ENCODE results near the gene HLF. TPM values are rescaled to one million over a fixed set of nuclear protein-coding genes. Genes with fewer than 3 reads are reported as not detected.

HLF gene
- total and polyA plus RNA-seq, 4 donors, result 8.0 to 59.3 (median 24.6) TPM

DNA sequence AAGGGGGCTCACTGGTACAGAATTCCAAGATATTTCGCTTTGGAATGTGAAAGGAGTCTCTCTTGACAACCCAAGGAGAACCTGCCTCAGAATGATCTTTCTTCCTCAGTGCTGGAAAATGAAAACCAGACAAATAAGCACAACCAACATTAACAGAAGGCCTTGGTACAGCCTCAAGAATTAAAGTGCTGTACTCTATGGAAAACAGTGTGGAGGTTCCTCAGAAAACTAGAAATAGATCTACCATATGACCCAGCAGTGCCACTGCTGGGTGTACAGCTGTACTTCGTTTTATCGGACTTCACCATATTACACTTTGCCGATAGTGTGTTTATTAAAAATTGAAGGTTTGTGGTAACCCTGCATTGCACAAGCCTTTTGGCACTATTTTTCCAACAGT lies 25.2 kb downstream of the HLF start:
- 55% methylated on average over 4 of the region's 4 CpGs for WGBS
- H3K4me3 ChIP-seq (ENCODE audit: low read depth in 1 of 3, low read length in 3 of 3), result no peak overlapping the region
- H3K4me1 ChIP-seq (ENCODE audit: control insufficient read depth in 4 of 4, insufficient read depth in 4 of 4, low read length in 3 of 4), result peaks cover 4 to 51% (median 38%) of the 10 kb centered on the region in 4 donors
- no peak overlapping the region for H3K9ac ChIP-seq (ENCODE audit: low read depth in 1 of 2, low read length in 2 of 2)
- TF ChIP-seq, protein P1, sequence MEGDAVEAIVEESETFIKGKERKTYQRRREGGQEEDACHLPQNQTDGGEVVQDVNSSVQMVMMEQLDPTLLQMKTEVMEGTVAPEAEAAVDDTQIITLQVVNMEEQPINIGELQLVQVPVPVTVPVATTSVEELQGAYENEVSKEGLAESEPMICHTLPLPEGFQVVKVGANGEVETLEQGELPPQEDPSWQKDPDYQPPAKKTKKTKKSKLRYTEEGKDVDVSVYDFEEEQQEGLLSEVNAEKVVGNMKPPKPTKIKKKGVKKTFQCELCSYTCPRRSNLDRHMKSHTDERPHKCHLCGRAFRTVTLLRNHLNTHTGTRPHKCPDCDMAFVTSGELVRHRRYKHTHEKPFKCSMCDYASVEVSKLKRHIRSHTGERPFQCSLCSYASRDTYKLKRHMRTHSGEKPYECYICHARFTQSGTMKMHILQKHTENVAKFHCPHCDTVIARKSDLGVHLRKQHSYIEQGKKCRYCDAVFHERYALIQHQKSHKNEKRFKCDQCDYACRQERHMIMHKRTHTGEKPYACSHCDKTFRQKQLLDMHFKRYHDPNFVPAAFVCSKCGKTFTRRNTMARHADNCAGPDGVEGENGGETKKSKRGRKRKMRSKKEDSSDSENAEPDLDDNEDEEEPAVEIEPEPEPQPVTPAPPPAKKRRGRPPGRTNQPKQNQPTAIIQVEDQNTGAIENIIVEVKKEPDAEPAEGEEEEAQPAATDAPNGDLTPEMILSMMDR (IDR thresholded peaks at IDR 0.05; ENCODE audit: low read depth, low read length, missing input control), result no peak
- TF ChIP-seq, protein P2, sequence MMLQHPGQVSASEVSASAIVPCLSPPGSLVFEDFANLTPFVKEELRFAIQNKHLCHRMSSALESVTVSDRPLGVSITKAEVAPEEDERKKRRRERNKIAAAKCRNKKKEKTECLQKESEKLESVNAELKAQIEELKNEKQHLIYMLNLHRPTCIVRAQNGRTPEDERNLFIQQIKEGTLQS (IDR thresholded peaks at IDR 0.05), result no peak
- TF ChIP-seq JUND (IDR thresholded peaks at IDR 0.05) (no peak), TAF1 (conservative IDR thresholded peaks at IDR 0.05) (no peak), GABPA (IDR thresholded peaks at IDR 0.05 in 1 of 2, conservative IDR thresholded peaks at IDR 0.05 in 1 of 2) (no peak), YY1 (IDR thresholded peaks at IDR 0.05) (no peak), EGR1 (IDR thresholded peaks at IDR 0.05; ENCODE audit: low read depth in 2 of 2) (no peak), NR2F2 (IDR thresholded peaks at IDR 0.05) (no peak), FOXA1 (IDR thresholded peaks at IDR 0.05) (no peak), SP1 (IDR thresholded peaks at IDR 0.05) (no peak), HNF4G (IDR thresholded peaks at IDR 0.05) (no peak), HNF4A (conservative IDR thresholded peaks at IDR 0.05) (no peak), RAD21 (IDR thresholded peaks at IDR 0.05) (no peak), FOXA2 (IDR thresholded peaks at IDR 0.05) (no peak)
- TF ChIP-seq, protein P3, sequence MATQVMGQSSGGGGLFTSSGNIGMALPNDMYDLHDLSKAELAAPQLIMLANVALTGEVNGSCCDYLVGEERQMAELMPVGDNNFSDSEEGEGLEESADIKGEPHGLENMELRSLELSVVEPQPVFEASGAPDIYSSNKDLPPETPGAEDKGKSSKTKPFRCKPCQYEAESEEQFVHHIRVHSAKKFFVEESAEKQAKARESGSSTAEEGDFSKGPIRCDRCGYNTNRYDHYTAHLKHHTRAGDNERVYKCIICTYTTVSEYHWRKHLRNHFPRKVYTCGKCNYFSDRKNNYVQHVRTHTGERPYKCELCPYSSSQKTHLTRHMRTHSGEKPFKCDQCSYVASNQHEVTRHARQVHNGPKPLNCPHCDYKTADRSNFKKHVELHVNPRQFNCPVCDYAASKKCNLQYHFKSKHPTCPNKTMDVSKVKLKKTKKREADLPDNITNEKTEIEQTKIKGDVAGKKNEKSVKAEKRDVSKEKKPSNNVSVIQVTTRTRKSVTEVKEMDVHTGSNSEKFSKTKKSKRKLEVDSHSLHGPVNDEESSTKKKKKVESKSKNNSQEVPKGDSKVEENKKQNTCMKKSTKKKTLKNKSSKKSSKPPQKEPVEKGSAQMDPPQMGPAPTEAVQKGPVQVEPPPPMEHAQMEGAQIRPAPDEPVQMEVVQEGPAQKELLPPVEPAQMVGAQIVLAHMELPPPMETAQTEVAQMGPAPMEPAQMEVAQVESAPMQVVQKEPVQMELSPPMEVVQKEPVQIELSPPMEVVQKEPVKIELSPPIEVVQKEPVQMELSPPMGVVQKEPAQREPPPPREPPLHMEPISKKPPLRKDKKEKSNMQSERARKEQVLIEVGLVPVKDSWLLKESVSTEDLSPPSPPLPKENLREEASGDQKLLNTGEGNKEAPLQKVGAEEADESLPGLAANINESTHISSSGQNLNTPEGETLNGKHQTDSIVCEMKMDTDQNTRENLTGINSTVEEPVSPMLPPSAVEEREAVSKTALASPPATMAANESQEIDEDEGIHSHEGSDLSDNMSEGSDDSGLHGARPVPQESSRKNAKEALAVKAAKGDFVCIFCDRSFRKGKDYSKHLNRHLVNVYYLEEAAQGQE (IDR thresholded peaks at IDR 0.05), result no peak
- TF ChIP-seq, protein P4, sequence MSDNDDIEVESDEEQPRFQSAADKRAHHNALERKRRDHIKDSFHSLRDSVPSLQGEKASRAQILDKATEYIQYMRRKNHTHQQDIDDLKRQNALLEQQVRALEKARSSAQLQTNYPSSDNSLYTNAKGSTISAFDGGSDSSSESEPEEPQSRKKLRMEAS (IDR thresholded peaks at IDR 0.05), result no peak
- TF ChIP-seq, protein P5, sequence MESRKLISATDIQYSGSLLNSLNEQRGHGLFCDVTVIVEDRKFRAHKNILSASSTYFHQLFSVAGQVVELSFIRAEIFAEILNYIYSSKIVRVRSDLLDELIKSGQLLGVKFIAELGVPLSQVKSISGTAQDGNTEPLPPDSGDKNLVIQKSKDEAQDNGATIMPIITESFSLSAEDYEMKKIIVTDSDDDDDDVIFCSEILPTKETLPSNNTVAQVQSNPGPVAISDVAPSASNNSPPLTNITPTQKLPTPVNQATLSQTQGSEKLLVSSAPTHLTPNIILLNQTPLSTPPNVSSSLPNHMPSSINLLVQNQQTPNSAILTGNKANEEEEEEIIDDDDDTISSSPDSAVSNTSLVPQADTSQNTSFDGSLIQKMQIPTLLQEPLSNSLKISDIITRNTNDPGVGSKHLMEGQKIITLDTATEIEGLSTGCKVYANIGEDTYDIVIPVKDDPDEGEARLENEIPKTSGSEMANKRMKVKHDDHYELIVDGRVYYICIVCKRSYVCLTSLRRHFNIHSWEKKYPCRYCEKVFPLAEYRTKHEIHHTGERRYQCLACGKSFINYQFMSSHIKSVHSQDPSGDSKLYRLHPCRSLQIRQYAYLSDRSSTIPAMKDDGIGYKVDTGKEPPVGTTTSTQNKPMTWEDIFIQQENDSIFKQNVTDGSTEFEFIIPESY (IDR thresholded peaks at IDR 0.05), result no peak
- H3K36me3 ChIP-seq (ENCODE audit: control insufficient read depth in 4 of 4, insufficient read depth in 3 of 4, low read depth in 1 of 4, low read length in 3 of 4), result peaks cover 0 to 23% (median 13%) of the 10 kb centered on the region in 4 donors
- H3K27me3 ChIP-seq (ENCODE audit: control insufficient read depth in 4 of 4, insufficient read depth in 4 of 4, low read length in 3 of 4), result no peaks in the 10 kb centered on the region
- H3K27ac ChIP-seq (ENCODE audit: low read depth in 1 of 2, low read length in 2 of 2), result peak overlapping the region in 1 of 2 donors; percentile 29
- no peak for DNase-seq (ENCODE audit: low spot score)
- H3K9me3 ChIP-seq (ENCODE audit: control insufficient read depth in 4 of 4, low read length in 3 of 4), result no peaks in the 10 kb centered on the region

Data from liver (tissue), 9 donors.